GM18505 (cell line): ENCODE results near the gene FGF19.

Experiments used
- ATAC-seq: cut with Tn5 transposase; IDR thresholded peaks from one replicate; pipeline ENCODE4 v1.9.1; 2021; ENCODE audit not compliant: unreplicated experiment
- POLR2A ChIP-seq: IDR thresholded peaks from 4 replicates; pipeline ENCODE4 v1.6.1; 2011; ENCODE audit warnings: borderline replicate concordance; ENCODE audit not compliant: insufficient read depth, insufficient read length; ENCODE audit errors: extremely low read depth

FGF19 gene

DNA sequence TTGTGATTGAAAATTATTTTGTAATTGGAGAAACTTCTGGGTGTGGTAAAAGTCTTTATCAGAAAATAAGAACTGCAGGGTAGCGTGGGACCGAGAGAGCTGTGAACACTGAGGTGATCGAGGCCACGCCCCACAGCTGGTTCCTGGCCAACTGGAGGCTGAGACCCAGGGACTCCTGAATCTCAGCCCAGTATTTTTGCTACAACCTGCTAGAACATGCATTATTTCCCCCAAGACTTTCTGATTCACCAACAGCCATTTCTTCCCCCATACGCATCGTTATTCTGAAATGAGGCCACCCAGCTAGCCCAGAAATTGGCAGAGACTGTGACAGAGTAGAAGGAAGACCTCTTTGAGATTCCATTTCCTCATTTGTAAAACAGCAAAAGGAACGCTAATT is 3.4 kb upstream of the FGF19 start:
- no peak for ATAC-seq
- no peak for TF ChIP-seq POLR2A

GRCh38 chr11:69705901-69706787 is 2.3 kb upstream of the FGF19 start:
- no peak for ATAC-seq
- no peak for TF ChIP-seq POLR2A

- TF ChIP-seq POLR2A, result no peak
- no peak for ATAC-seq
Observed at GRCh38 chr11:69705351-69705811, 1.6 kb upstream of the FGF19 start.

- no peak for TF ChIP-seq POLR2A
- no peak for ATAC-seq
Observed at GRCh38 chr11:69704508-69705253, 859 bp upstream of the FGF19 start.

DNA sequence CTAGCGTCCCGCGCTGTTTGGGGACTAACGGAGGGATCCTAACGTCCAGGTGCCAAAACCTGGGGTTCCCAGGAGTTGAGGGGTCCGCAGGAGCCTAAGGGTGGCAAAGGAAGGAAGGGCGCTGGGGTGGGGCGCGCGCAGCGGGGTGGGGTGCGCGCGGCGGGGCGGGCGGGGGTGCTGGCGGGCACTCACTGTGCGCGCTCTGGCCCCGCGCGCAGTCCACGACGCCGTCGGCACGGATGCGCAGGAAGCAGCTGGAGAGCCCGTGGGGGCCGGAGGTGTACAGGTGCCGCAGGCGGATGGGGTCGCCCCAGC is 412 bp downstream of the FGF19 start:
- no peak for ATAC-seq
- no peak for TF ChIP-seq POLR2A

GRCh38 chr11:69702769-69703452 is 911 bp downstream of the FGF19 start:
- TF ChIP-seq POLR2A, result no peak
- ATAC-seq, result no peak

DNA sequence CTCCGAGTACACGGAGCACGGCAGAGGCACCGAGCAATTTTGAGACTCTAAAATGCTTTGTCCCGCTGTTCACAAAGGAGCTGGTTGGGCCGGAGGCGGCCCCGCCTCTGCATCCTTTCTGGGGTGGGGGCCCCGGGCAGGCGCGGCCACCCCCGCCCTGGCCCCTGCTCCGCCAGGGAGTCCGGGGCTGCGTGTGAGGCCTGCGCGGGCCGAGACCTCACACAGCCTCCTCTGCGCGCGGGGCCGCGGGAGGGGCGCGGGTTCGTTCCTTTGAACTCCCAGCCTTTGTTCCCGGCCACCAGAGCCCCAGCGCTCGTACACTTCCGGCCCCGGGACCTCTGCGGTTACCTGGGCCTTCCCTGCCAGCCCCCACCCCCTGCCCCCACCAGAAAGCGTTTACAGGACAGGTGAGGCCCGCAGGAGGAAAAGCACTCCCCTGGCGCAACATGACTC is 1.6 kb downstream of the FGF19 start:
- TF ChIP-seq POLR2A, result no peak
- ATAC-seq, result no peak

DNA sequence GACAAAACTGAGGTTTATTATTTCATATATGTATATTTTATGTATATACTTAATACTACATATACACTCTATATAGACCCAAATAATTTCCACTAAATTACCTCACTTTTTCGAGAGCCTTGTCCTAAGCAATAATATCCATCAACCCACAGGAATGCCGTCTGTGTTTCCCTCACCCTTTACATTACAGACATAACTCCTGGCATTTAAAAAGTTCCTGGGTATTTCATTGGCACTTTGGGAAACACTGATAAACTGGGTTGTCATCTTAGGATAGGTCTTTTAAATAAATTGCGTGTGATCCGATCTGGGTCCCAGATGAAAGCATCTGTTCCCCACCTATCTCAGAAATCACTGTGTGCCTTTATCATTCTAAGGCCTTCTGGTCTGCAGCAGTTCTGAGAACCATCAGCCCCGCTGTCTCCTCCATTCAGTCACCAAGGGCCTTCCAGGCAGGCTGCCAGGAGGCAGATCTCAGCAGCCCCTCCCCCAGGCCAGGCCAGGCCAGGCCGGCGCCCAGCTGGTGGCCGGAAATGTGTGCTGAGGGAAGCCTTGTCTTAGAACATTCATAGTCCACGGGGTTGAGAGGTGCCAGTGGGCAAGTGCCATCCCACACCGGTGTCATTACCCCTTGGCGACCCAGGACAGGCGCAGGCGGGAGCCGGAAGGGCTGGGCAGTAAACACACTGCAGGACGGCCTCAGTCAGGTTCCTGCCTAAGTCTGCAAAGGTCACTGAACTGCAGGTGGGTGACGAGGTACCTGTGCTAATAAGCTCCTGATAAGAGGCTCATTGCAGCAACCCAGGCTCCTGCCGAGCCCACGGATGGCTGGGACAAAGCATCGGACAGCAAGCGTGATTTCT is 3.3 kb downstream of the FGF19 start:
- no peak for ATAC-seq
- no peak for TF ChIP-seq POLR2A

GRCh38 chr11:69699213-69699612 is 4.6 kb downstream of the FGF19 start:
- TF ChIP-seq POLR2A, result no peak
- ATAC-seq, result no peak

GRCh38 chr11:69698362-69698761 is 5.5 kb downstream of the FGF19 start:
- ATAC-seq, result no peak
- no peak for TF ChIP-seq POLR2A

DNA sequence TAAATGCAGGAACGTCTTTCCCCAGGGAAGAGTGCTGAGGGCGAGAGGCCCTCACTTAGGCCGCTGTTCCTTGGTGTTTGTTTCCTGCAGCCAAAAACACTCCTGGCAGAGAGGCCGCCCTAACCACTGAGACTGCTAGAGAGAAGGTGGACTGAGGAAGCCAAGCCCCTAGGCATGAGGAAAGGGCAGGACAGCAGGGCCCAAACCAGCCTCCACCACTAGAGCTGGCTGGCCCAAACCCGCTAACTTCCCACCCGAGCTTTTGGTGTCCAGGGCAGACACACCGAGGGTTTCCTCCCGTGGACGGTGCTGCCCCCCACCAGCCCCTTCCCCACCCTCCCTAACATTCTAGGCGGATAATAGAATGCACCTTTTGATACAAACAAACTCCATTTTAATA is 6.0 kb downstream of the FGF19 start:
- ATAC-seq, result no peak
- no peak for TF ChIP-seq POLR2A

DNA sequence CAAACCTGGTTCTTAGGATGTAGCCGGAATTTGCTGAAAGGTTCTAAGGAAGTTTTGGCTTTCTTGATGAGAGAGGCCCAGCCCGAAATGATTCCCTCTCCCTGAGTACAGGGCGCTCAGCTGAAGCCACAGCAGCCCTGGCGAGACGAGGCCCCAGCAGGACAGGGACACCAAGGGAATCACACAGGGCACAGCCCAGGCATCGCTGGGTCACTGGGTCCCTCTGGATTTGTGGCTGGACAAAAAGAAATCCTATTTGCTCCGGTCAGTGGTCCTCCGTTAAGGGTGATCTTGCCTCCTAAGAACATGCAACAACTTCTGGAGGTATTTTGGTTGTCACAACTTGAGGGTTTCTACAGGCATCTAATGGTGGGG is 6.4 kb downstream of the FGF19 start:
- no peak for TF ChIP-seq POLR2A

More for the DNA sequence above, 6.4 kb downstream of the FGF19 start:
- no peak for ATAC-seq
